Measurements from ENCODE around the gene ANK2. TPM values are rescaled to one million over a fixed set of nuclear protein-coding genes. Genes with fewer than 3 reads are reported as not detected.

ANK2 gene
- polyA plus RNA-seq, 1 donor (not counting 4 experiments of a cell fraction or from before 2014, with no cell fraction given), result 0.22 TPM

- Histone ChIP-seq H3K9ac (ENCODE audit: control insufficient read depth, extremely low read depth, insufficient read depth, low read length) (no peak overlapping the region), H3K27me3 (ENCODE audit: control insufficient read depth, extremely low read depth, insufficient read depth, low read length) (no peaks in the 10 kb centered on the region), H4K20me1 (ENCODE audit: control insufficient read depth, extremely low read depth, insufficient read depth, low read length) (no peaks in the 10 kb centered on the region), H3K36me3 (ENCODE audit: control insufficient read depth in 2 of 2, extremely low read depth in 1 of 2, insufficient read depth in 2 of 2, low read length in 2 of 2) (no peaks in the 10 kb centered on the region), H3K79me2 (ENCODE audit: control insufficient read depth, insufficient read depth, low read length) (no peaks in the 10 kb centered on the region), H2AFZ (ENCODE audit: control insufficient read depth, low read length) (no peak overlapping the region), H3K4me2 (ENCODE audit: control insufficient read depth, extremely low read depth, insufficient read depth, low read depth, low read length) (no peak overlapping the region), H3K4me1 (ENCODE audit: control insufficient read depth, extremely low read depth, insufficient read depth, low read length) (no peaks in the 10 kb centered on the region), H3K27ac (ENCODE audit: control insufficient read depth, insufficient read depth, low read length) (no peak overlapping the region), H3K4me3 (ENCODE audit: control insufficient read depth in 2 of 3, extremely low read depth in 1 of 3, insufficient read depth in 2 of 3, low read depth in 1 of 3, low read length in 3 of 3) (no peak overlapping the region), H3K9me3 (ENCODE audit: control insufficient read depth, low read depth, low read length) (no peaks in the 10 kb centered on the region), H3K9me1 (ENCODE audit: control insufficient read depth, extremely low read depth, insufficient read depth, low read length) (no peaks in the 10 kb centered on the region)
- no peak for TF ChIP-seq EZH2 (IDR thresholded peaks at IDR 0.05; ENCODE audit: low read length)
- TF ChIP-seq, protein P1, sequence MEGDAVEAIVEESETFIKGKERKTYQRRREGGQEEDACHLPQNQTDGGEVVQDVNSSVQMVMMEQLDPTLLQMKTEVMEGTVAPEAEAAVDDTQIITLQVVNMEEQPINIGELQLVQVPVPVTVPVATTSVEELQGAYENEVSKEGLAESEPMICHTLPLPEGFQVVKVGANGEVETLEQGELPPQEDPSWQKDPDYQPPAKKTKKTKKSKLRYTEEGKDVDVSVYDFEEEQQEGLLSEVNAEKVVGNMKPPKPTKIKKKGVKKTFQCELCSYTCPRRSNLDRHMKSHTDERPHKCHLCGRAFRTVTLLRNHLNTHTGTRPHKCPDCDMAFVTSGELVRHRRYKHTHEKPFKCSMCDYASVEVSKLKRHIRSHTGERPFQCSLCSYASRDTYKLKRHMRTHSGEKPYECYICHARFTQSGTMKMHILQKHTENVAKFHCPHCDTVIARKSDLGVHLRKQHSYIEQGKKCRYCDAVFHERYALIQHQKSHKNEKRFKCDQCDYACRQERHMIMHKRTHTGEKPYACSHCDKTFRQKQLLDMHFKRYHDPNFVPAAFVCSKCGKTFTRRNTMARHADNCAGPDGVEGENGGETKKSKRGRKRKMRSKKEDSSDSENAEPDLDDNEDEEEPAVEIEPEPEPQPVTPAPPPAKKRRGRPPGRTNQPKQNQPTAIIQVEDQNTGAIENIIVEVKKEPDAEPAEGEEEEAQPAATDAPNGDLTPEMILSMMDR (optimal IDR thresholded peaks at IDR 0.05 in 1 of 3, IDR thresholded peaks at IDR 0.05 in 1 of 3, conservative IDR thresholded peaks at IDR 0.05 in 1 of 3; ENCODE audit: extremely low read depth in 1 of 3, insufficient read depth in 2 of 3, low read length in 3 of 3), result no peak
- DNase-seq (ENCODE audit: low read depth, low spot score), result no peak
- no peak for FAIRE-seq
- dilution Hi-C loops (cut with MboI; ENCODE audit: extremely low pct_ligation_motif_present, low sequenced_read_pairs), result no loop called here
Observed at GRCh38 chr4:113050837-113051236, 1.4 kb downstream of the ANK2 start.

DNA sequence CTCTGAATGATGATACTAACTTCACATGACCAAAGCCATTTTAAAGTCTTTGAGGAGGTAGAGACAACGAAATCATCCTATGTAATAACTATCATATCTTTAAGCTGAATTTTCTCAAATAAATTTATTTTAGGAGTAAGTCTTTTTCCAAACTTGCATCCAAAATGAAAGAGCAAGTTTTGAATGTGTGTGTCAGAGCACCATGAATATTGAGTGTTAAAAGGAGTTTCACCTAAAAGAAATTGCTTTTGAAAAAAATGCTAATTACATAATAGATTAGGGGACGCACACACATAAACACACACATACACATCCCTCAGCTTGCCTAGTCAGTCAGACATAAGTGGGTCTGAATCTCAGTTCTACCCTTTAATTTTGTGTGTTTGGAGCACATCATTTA is 1.9 kb downstream of the ANK2 start:
- FAIRE-seq, result no peak
- Histone ChIP-seq H3K9me1 (ENCODE audit: control insufficient read depth, extremely low read depth, insufficient read depth, low read length) (no peaks in the 10 kb centered on the region), H3K79me2 (ENCODE audit: control insufficient read depth, insufficient read depth, low read length) (no peaks in the 10 kb centered on the region), H4K20me1 (ENCODE audit: control insufficient read depth, extremely low read depth, insufficient read depth, low read length) (no peaks in the 10 kb centered on the region), H2AFZ (ENCODE audit: control insufficient read depth, low read length) (no peak overlapping the region), H3K4me2 (ENCODE audit: control insufficient read depth, extremely low read depth, insufficient read depth, low read depth, low read length) (no peak overlapping the region), H3K9me3 (ENCODE audit: control insufficient read depth, low read depth, low read length) (no peaks in the 10 kb centered on the region), H3K36me3 (ENCODE audit: control insufficient read depth in 2 of 2, extremely low read depth in 1 of 2, insufficient read depth in 2 of 2, low read length in 2 of 2) (no peaks in the 10 kb centered on the region), H3K27ac (ENCODE audit: control insufficient read depth, insufficient read depth, low read length) (no peak overlapping the region), H3K4me3 (ENCODE audit: control insufficient read depth in 2 of 3, extremely low read depth in 1 of 3, insufficient read depth in 2 of 3, low read depth in 1 of 3, low read length in 3 of 3) (no peak overlapping the region), H3K27me3 (ENCODE audit: control insufficient read depth, extremely low read depth, insufficient read depth, low read length) (no peaks in the 10 kb centered on the region), H3K4me1 (ENCODE audit: control insufficient read depth, extremely low read depth, insufficient read depth, low read length) (no peaks in the 10 kb centered on the region), H3K9ac (ENCODE audit: control insufficient read depth, extremely low read depth, insufficient read depth, low read length) (no peak overlapping the region)
- no peak for TF ChIP-seq EZH2 (IDR thresholded peaks at IDR 0.05; ENCODE audit: low read length)
- TF ChIP-seq, protein P1 (optimal IDR thresholded peaks at IDR 0.05 in 1 of 3, IDR thresholded peaks at IDR 0.05 in 1 of 3, conservative IDR thresholded peaks at IDR 0.05 in 1 of 3; ENCODE audit: extremely low read depth in 1 of 3, insufficient read depth in 2 of 3, low read length in 3 of 3), result no peak
- no peak for DNase-seq (ENCODE audit: low read depth, low spot score)
- dilution Hi-C loops (cut with MboI; ENCODE audit: extremely low pct_ligation_motif_present, low sequenced_read_pairs), result no loop called here
